ENCODE results near the gene FMN2.

GRCh38 chr1:240282061-240282830, 190.6 kb downstream of the FMN2 start:
- TF ChIP-seq CTCF (conservative IDR thresholded peaks at IDR 0.05 in 1 of 2, IDR thresholded peaks at IDR 0.05 in 1 of 2; ENCODE audit: low read depth in 1 of 2, low read length in 2 of 2) (no peak), EZH2 (IDR thresholded peaks at IDR 0.05; ENCODE audit: low read length, missing control alignments) (no peak)
